MM.1S (cell line): ENCODE results near the gene SH3BP4.

ENCODE experiments used
- CTCF ChIP-seq: fragments of 300-600 bp; sonication (generic); IDR thresholded peaks from 2 replicates; pipeline ENCODE4 v1.5.1; 2016; ENCODE audit warnings: antibody characterized with exemption, low read length, mixed read lengths
- EZH2 ChIP-seq: fragments of 300-600 bp; sonication (generic); optimal IDR thresholded peaks from 2 replicates; pipeline ENCODE3; 2017; ENCODE audit warnings: low read depth, mild to moderate bottlenecking, antibody characterized with exemption, low read length, mixed read lengths

GRCh38 chr2:234939576-234939975 is 12.2 kb upstream of the SH3BP4 start:
- TF ChIP-seq CTCF (no peak), EZH2 (no peak)
